PC-3 (cell line): ENCODE data around the gene TMEM156. TPM values are rescaled to one million over a fixed set of nuclear protein-coding genes. Genes with fewer than 3 reads are reported as not detected.

ENCODE experiments used
- ATAC-seq: fragments of 200-7000 bp; cut with Tn5 transposase; 2 replicates; pipeline ENCODE4 v1.9.1; 2020; ENCODE audit warnings: mild to moderate bottlenecking, moderate library complexity
- BruUV-seq: library from RNA; stranded (reverse); fragments of 400-500 nt; replicated peaks from 2 replicates; lab custom pipeline; 2021; lab: Mats Ljungman, UMichigan
- CTCF ChIA-PET: fragments of 300-600 bp; sonication (Branson Sonifier 250); formaldehyde crosslinking; loops from one replicate; lab custom pipeline; 2022; ENCODE audit warnings: antibody characterized with exemption; lab: Charles Lee
- POLR2A ChIA-PET: fragments of 300-600 bp; sonication (Branson Sonifier 250); formaldehyde crosslinking; loops from one replicate; lab custom pipeline; 2022; ENCODE audit warnings: antibody characterized with exemption; ENCODE audit not compliant: unreplicated experiment; lab: Charles Lee
- DNase-seq: peaks from one replicate; pipeline ENCODE4 v3.0.0-alpha.2; 2015
- H2AFZ ChIP-seq: fragments of 300-600 bp; sonication (generic); 2 replicates; pipeline ENCODE4 v1.6.0; 2016; ENCODE audit warnings: antibody characterized with exemption, low read length
- H3F3A ChIP-seq: fragments of 300-600 bp; sonication (generic); one replicate; pipeline ENCODE4 v1.6.0; 2017; ENCODE audit warnings: antibody characterized with exemption, low read length, control low read depth, mild to moderate bottlenecking; ENCODE audit not compliant: unreplicated experiment
- H3K27ac ChIP-seq: fragments of 300-600 bp; sonication (generic); 2 replicates; pipeline ENCODE4 v1.5.1; 2016; ENCODE audit warnings: mild to moderate bottlenecking, low read length
- H3K27me3 ChIP-seq: fragments of 300-600 bp; sonication (generic); 2 replicates; pipeline ENCODE4 v1.6.1; 2016; ENCODE audit warnings: low read length, mixed read lengths
- H3K36me3 ChIP-seq: fragments of 300-600 bp; sonication (generic); 2 replicates; pipeline ENCODE4 v1.6.1; 2016; ENCODE audit warnings: low read depth, mixed run types, low read length, mixed read lengths
- H3K4me1 ChIP-seq: fragments of 300-600 bp; sonication (generic); 2 replicates; pipeline ENCODE4 v1.5.1; 2016; ENCODE audit warnings: low read length; ENCODE audit not compliant: insufficient read depth
- H3K4me2 ChIP-seq: fragments of 300-600 bp; sonication (generic); 2 replicates; pipeline ENCODE4 v1.6.0; 2016; ENCODE audit warnings: low read length
- H3K4me3 ChIP-seq: fragments of 300-600 bp; sonication (generic); 2 replicates; pipeline ENCODE4 v1.5.1; 2016; ENCODE audit warnings: mild to moderate bottlenecking, low read length, mixed read lengths
- H3K79me2 ChIP-seq: fragments of 300-600 bp; sonication (generic); 2 replicates; pipeline ENCODE4 v1.6.1; 2017; ENCODE audit warnings: low read length, mixed read lengths
- H3K9ac ChIP-seq: fragments of 300-600 bp; sonication (generic); 2 replicates; pipeline ENCODE4 v1.6.0; 2016; ENCODE audit warnings: mild to moderate bottlenecking, low read length
- H3K9me2 ChIP-seq: fragments of 300-600 bp; sonication (generic); replicated peaks from 2 replicates; pipeline ENCODE4 v1.6.1; 2016; ENCODE audit warnings: mixed run types, low read length, mixed read lengths
- H3K9me3 ChIP-seq: fragments of 300-600 bp; sonication (generic); 2 replicates; pipeline ENCODE4 v1.6.1; 2016; ENCODE audit warnings: low read length, mixed read lengths
- H4K20me1 ChIP-seq: fragments of 300-600 bp; sonication (generic); 2 replicates; pipeline ENCODE4 v1.6.1; 2016; ENCODE audit warnings: low read length, mixed read lengths
- CTCF ChIP-seq: fragments of 300-600 bp; sonication (generic); conservative IDR thresholded peaks from 2 replicates; pipeline ENCODE4 v1.5.1; 2017; ENCODE audit warnings: antibody characterized with exemption, low read depth, mild to moderate bottlenecking, low read length
- EZH2 ChIP-seq: fragments of 300-600 bp; sonication (generic); IDR thresholded peaks from one replicate; pipeline ENCODE4 v1.6.1; 2017; ENCODE audit warnings: antibody characterized with exemption, mild to moderate bottlenecking, low read length; ENCODE audit not compliant: unreplicated experiment
- EZH2phosphoT487 ChIP-seq: fragments of 300-600 bp; sonication (generic); IDR thresholded peaks from 2 replicates; pipeline ENCODE4 v1.6.1; 2018; ENCODE audit warnings: mild to moderate bottlenecking, antibody characterized with exemption, low read length, borderline replicate concordance
- intact Hi-C: fragments of 100-400 bp; cut with micrococcal nuclease; formaldehyde crosslinking; loops from 2 replicates; pipeline ENCODE4 v1.9.0; 2023
- total RNA-seq: library from RNA; depleted of rRNA; stranded (reverse); fragments of >200 nt; gene quantifications from 2 replicates; pipeline ENCODE4 v1.2.3, GENCODE V29; 2014

The TMEM156 gene
- total RNA-seq, 1 experiment from 2014 or later, result 41.5 TPM

- intact Hi-C loops, result no loop called here
- ChIA-PET CTCF (no interaction called here), POLR2A (interaction anchor here (0.5 kb wide), 1 partner anchor 18 kb away, joined by 5 read pairs; no protein-coding TSS in a partner anchor)
- ATAC-seq, result no peak
- Histone ChIP-seq H3K4me3 (no peak overlapping the region), H3K9me2 (no peaks in the 10 kb centered on the region), H4K20me1 (no peaks in the 10 kb centered on the region), H3F3A (peaks cover 9% of the 10 kb centered on the region), H3K79me2 (peaks cover 22% of the 10 kb centered on the region), H3K9ac (peak overlapping the region; percentile 64), H3K36me3 (no peaks in the 10 kb centered on the region), H3K4me2 (peak overlapping the region; percentile 10; the same call in 1 of the 2 replicates), H3K9me3 (no peaks in the 10 kb centered on the region), H3K4me1 (peaks cover 54% of the 10 kb centered on the region), H2AFZ (peak overlapping the region; percentile 18; the same call in 1 of the 2 replicates), H3K27ac (peak overlapping the region; percentile 95), H3K27me3 (no peaks in the 10 kb centered on the region)
- BruUV-seq, result no TSS peak
- no peak for TF ChIP-seq EZH2
- no peak for TF ChIP-seq CTCF
- TF ChIP-seq EZH2phosphoT487, result no peak
- no peak for DNase-seq
Measured at GRCh38 chr4:39042366-39042765, 10.2 kb upstream of the TMEM156 start.

DNA sequence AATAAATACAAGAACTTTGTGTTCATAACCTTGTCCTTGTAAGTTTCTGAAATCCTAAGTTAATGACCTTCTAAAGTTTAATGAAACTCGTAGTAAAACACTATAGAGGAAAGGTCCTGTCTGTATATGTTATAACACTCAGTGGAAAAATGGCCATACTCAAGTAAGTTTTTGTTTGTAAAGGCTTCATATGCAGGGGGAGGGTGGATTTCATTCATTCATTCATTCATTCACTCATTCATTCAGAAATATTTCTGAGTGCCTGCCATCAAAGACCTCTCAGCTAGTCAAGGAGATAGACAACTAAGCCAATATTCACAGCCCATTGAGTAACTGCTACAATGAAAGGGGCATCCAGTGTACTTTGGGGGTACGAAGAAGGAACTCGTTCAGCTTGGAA is 6.9 kb upstream of the TMEM156 start:
- Histone ChIP-seq H3K9me3 (no peaks in the 10 kb centered on the region), H3K4me3 (no peak overlapping the region), H3K9me2 (no peaks in the 10 kb centered on the region), H3K4me1 (peaks cover 73% of the 10 kb centered on the region), H2AFZ (no peak overlapping the region), H3K79me2 (0 out of 2 replicates have a peak, but pooled peaks cover 9% of the 10 kb centered on the region), H3K4me2 (no peak overlapping the region), H3K27ac (no peak overlapping the region), H3K36me3 (no peaks in the 10 kb centered on the region), H3K9ac (no peak overlapping the region), H4K20me1 (no peaks in the 10 kb centered on the region), H3K27me3 (no peaks in the 10 kb centered on the region), H3F3A (peaks cover 8% of the 10 kb centered on the region)
- TF ChIP-seq EZH2 (no peak), CTCF (no peak), EZH2phosphoT487 (no peak)
- ATAC-seq (no peak), DNase-seq (no peak)
- ChIA-PET POLR2A (no interaction called here), CTCF (no interaction called here)
- BruUV-seq, result no TSS peak
- intact Hi-C loops, result no loop called here

GRCh38 chr4:39037941-39038340 is 5.7 kb upstream of the TMEM156 start:
- Histone ChIP-seq H3K4me3 (no peak overlapping the region), H3K4me1 (peaks cover 73% of the 10 kb centered on the region), H2AFZ (0 out of 2 replicates have a peak overlapping the region, but pooled peaks have one; percentile 11), H3K9me3 (no peaks in the 10 kb centered on the region), H3F3A (no peaks in the 10 kb centered on the region), H3K36me3 (no peaks in the 10 kb centered on the region), H3K27me3 (no peaks in the 10 kb centered on the region), H4K20me1 (no peaks in the 10 kb centered on the region), H3K79me2 (0 out of 2 replicates have a peak, but pooled peaks cover 9% of the 10 kb centered on the region), H3K9ac (peak overlapping the region; percentile 87; the same call in 1 of the 2 replicates), H3K9me2 (no peaks in the 10 kb centered on the region), H3K4me2 (peak overlapping the region; percentile 28; the same call in 1 of the 2 replicates), H3K27ac (peak overlapping the region; percentile 100)
- BruUV-seq, result no TSS peak
- CTCF ChIA-PET, result no interaction called here
- ATAC-seq, result no peak
- DNase-seq, result no peak
- POLR2A ChIA-PET, result no interaction called here
- TF ChIP-seq EZH2phosphoT487 (no peak), CTCF (no peak), EZH2 (no peak)
- intact Hi-C loops, result no loop called here
